Measurements from ENCODE around the gene NHERF1.

The NHERF1 gene

GRCh38 chr17:74732042-74732867, 16.2 kb upstream of the NHERF1 start:
- no peak for DNase-seq (ENCODE audit: low read depth)

DNA sequence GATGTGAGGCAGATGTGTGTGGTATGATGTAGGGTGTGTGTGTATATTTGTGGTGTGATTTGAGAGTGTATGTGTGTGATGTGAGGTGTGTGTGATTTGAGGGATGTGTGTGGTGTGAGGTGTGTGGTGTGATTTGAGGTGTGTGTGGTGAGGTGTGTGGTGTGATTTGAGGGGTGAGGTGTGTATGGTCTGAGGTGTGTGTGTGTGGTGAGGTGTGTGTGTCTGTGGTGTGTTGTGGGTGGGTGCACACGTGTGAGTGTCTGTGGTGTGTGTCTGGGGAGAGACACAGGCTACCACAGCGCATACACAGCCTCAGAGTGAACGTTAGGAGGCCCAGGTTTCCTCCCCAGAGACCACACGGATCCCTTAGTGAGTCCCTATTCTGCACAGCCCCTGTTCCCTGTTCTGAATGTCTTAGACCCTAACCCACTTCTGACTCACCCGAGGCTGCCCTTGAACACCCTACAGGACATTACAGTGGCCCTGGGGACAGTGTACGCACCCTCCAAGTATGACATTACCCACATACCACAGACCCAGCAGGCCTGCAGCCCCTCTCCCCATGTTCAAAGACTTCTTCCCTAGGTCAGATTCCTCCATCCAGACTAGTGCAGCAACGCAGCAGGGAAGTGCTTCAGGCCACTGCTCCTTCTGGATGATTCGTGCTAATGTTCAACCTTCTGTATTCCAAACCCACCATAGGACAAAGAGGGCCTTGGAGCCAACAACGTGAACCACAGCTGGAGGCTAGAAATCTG, 14.9 kb upstream of the NHERF1 start:
- no peak for DNase-seq (ENCODE audit: low read depth)

DNA sequence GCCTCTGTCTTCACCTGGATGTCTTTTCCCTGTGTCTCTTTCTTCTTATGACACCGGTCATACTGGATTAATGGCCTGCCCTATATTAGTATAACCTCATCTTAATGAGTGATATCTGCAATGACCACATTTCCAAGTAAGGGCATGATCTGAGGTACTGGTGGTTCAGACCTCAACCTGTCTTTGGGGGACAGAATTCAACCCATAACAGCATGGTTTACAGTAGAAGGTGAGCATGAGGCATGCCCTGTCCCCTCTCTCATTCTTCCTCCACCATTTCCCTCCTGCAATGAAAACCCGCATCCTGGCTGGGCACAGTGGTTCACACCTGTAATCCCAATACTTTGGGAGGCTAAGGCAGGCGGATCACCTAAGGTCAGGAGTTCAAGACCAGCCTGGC, 14.2 kb upstream of the NHERF1 start:
- DNase-seq (ENCODE audit: low read depth): no peak

- no peak for DNase-seq (ENCODE audit: low read depth)
Observed at GRCh38 chr17:74736513-74737298, 11.7 kb upstream of the NHERF1 start, which contains the start of gene RAB37. RAB37 (plus strand) TSS chr17:74737256; CDS start chr17:74737273, 17 bp downstream.

DNA sequence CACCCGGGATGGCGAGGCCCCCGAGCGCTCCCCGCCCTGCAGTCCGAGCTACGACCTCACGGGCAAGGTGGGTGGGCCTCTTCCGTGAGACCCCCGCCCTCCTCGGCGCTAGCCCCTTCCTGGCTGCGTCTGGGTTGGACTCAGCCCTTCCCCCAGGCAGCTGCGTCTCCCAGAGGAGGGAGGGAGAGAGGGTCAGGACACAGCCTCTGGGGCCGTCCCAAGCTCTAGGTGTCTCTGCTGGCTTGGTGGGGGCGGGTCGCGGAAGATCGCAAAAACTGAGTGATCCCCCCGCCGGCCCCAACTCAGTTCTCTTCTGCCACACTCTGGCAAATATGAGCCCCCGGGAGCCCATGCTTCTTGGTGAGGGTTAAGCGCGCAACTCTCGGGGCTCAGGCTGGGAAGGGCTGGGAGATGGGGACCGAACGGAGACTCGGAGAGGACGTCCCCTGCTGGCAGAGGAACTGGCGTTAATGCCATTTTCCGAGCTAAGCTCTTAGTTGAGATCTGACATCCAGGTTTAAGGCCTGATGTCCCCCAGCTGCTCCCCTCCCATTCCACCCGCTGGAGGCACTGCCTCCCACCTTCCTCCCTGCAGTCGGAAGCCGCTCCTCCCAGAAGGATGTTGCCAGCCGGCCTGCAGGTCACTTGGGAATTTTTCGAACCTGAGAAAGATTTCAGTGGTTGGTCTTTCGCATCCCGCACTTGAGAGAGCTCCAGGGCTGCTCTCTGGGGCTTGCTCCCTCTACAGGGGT, 11.0 kb upstream of the NHERF1 start:
- no peak for DNase-seq (ENCODE audit: low read depth)

- peak; percentile 68 for DNase-seq (ENCODE audit: low read depth)
Observed at GRCh38 chr17:74738051-74738996, 10.1 kb upstream of the NHERF1 start.

GRCh38 chr17:74739227-74739831, 9.1 kb upstream of the NHERF1 start:
- DNase-seq (ENCODE audit: low read depth): no peak

DNA sequence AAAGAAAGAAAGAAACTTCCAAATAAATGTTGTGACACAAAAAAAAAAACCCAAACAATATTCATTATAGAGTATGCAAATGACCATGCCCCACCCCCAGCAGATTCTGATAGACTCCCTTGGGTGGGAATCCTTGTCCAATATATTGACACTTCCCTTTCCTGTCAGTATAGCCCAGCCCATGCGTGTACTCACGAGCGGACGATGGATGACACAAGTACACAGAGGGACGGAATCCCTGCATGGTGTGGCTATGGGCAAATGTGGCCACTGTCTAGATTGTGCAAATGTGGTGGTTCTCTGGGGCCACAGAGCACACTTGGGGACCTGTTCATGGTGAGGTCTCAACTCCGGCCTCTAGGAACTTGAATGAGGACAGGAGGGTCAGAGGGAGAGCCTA, 8.3 kb upstream of the NHERF1 start:
- no peak for DNase-seq (ENCODE audit: low read depth)

GRCh38 chr17:74740641-74741387, 7.6 kb upstream of the NHERF1 start:
- DNase-seq (ENCODE audit: low read depth): no peak

DNA sequence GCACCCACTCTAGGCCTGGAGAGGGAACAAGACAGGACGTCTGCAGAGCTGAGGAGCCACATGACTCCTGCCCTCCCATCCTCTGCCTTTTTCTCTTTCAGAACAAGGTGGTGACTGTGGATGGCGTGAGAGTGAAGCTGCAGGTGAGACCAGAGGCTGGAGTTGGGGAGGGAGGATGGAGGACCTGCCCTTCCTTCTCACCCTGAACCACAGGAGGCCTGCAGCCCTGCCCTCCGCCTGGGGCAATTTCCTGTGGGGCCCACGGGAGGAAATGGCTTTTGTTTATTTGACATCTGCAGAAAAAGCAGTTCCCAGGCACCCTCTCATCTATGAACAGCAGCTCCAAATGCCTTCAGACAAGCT, 6.3 kb upstream of the NHERF1 start:
- no peak for DNase-seq (ENCODE audit: low read depth)

DNA sequence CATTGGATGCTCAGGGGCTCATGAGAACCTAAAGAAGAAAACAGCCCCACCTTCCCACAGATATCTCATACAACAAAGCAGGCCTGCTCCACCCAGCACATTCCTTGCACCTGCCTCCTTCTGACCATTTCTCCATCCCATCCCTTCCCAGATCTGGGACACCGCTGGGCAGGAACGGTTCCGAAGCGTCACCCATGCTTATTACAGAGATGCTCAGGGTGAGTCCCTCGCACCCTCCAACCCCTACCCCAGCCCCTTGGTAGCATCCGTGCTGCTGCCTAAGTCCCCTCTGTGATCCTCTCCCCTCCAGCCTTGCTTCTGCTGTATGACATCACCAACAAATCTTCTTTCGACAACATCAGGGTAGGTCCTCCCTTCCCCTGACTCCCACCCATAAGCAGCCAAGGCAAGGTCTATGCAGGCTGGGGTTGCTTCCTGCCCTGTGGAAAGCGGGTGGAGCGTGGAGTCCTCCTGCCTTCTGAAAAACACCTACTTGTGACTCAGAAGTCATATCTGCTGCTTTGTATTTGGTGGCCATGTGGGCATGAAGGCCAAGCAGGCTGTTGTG, 5.4 kb upstream of the NHERF1 start:
- no peak for DNase-seq (ENCODE audit: low read depth)

GRCh38 chr17:74743755-74744154, 4.7 kb upstream of the NHERF1 start:
- no peak for DNase-seq (ENCODE audit: low read depth)

DNA sequence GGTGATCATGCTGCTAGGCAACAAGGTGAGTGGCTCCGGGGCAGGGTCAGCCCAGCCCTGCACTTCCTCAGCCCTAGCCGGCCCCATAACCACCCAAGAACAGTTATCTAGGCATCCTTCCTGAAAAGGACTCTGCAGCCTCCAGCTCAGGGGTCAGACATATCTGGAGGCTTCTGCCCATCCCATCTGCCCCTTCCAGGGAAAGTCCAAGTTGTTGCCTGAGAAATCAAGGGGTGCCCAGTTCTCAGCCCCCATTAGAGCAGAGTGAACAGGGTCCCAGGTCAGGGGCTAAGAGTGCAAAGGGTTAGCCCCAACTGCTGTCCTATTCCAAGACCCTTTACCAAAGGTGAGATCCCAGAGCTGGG, 4.1 kb upstream of the NHERF1 start:
- no peak for DNase-seq (ENCODE audit: low read depth)

DNA sequence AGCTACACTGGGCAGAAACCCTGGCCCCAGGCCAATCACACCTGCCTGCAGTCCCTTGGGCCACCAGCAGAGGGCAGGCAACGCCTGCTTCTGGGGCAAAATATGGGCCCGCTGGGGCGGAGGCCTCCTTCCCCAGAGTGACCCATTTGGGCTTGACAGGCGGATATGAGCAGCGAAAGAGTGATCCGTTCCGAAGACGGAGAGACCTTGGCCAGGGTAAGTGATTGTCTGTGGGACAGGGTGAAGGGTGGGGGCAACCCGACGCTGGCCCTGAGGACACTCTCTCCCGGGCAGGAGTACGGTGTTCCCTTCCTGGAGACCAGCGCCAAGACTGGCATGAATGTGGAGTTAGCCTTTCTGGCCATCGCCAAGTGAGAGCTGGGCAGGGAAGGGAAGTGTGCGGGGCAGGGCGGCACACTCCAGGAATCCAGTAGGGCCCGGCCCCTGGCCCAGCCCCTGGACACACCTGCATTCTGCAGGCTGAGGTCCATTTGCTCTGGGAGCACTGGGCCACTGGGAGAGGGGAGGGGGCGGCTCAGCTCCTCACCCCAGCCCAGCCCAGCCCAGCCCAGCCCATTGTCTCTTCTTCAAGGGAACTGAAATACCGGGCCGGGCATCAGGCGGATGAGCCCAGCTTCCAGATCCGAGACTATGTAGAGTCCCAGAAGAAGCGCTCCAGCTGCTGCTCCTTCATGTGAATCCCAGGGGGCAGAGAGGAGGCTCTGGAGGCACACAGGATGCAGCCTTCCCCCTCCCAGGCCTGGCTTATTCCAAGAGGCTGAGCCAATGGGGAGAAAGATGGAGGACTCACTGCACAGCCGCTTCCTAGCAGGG, 3.5 kb upstream of the NHERF1 start:
- DNase-seq (ENCODE audit: low read depth): peak; percentile 70

DNA sequence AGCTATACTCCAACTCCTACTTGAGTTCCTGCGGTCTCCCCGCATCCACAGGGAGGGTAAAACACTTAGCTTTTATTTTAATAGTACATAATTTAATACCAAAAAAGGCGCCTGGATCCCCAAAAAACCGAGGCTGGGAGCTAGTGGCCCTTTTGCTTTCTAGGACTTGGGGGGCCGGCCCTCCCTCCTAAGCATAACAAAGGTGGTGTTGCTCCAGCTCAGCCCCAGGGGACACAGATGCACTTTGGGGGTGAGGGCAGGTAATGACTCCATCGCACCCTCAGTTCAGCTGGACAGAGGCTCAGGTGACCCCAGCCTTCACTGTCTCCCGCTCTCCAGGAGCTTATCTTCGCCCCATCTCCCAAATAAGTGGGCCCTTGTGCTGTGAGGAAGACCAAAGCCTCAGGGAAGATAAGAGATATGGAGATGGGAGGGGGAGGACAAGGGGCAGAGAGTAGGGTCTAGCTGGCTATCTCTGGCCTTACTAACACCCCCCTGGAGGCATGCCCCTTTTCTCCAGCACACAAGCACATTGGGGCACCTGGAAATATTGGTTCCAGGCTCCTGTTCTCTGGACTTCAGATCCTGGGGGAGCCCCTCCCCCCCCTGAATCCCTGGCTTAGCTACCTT, 2.8 kb upstream of the NHERF1 start:
- no peak for DNase-seq (ENCODE audit: low read depth)

GRCh38 chr17:74746376-74746775, 2.1 kb upstream of the NHERF1 start:
- no peak for DNase-seq (ENCODE audit: low read depth)

- no peak for DNase-seq (ENCODE audit: low read depth)
Observed at GRCh38 chr17:74746922-74747321, 1.5 kb upstream of the NHERF1 start.

DNA sequence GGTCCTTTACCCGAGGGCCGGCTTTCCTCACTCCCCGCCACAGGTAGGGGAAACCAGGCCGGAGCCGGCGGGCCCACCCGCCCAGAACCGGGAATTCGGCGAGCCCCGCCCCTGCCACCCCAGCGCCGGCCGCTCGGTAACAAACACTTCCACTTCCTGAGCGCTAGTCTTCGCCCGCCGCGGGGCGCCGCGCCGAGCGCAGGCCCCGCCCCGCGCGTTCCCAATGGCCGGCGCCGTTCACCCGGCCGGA, 224 bp upstream of the NHERF1 start:
- DNase-seq (ENCODE audit: low read depth): no peak
